ENCODE results near the gene RBM39. TPM values are rescaled to one million over a fixed set of nuclear protein-coding genes. Genes with fewer than 3 reads are reported as not detected.
"Not testable (repeated sequence)": the region's sequence is repeated elsewhere in the genome, so short reads cannot be mapped to it uniquely, and the experiment has no call there.

RBM39 gene
- total RNA-seq, 2 donors from 2014 or later, result 264 to 309 TPM

DNA sequence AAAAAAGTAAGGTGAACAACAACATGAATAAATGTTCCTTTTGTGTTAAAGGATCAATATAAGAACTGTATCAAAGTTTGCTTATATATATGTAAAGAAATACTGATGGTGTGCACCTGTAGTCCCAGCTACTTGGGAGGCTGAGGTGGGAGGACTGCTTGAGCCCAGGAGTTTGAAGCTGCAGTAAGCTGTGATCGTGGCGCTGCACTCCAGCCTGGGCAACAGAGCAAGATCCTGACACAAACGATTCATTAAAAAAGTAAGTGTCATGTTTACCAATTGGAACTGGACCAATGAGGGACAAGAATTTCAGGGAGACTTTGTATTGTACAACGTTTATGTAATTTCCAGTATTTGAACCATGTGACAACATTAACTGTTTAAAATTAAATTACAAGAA is 24.8 kb upstream of the RBM39 start:
- intact Hi-C loops (cut with DNase I), result no loop called here
- Histone ChIP-seq H3K36me3 (replicated peaks in 1 of 2; ENCODE audit: insufficient read depth in 1 of 2, low read depth in 2 of 2) (no peaks in the 10 kb centered on the region), H3K4me1 (peaks cover 19% of the 10 kb centered on the region), H3K27me3 (no peaks in the 10 kb centered on the region), H3K4me3 (no peak overlapping the region), H3K27ac (no peak overlapping the region), H3K9me3 (no peaks in the 10 kb centered on the region)
- TF ChIP-seq POLR2A (IDR thresholded peaks at IDR 0.05), result no peak
- TF ChIP-seq, protein P1, sequence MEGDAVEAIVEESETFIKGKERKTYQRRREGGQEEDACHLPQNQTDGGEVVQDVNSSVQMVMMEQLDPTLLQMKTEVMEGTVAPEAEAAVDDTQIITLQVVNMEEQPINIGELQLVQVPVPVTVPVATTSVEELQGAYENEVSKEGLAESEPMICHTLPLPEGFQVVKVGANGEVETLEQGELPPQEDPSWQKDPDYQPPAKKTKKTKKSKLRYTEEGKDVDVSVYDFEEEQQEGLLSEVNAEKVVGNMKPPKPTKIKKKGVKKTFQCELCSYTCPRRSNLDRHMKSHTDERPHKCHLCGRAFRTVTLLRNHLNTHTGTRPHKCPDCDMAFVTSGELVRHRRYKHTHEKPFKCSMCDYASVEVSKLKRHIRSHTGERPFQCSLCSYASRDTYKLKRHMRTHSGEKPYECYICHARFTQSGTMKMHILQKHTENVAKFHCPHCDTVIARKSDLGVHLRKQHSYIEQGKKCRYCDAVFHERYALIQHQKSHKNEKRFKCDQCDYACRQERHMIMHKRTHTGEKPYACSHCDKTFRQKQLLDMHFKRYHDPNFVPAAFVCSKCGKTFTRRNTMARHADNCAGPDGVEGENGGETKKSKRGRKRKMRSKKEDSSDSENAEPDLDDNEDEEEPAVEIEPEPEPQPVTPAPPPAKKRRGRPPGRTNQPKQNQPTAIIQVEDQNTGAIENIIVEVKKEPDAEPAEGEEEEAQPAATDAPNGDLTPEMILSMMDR (IDR thresholded peaks at IDR 0.05), result no peak
- 47 to 59% methylated on average over 4 of the region's 4 CpGs for WGBS, 2 donors
- DNase-seq (no peak), ATAC-seq (no peak)

GRCh38 chr20:35764936-35765335 is 22.9 kb upstream of the RBM39 start:
- H3K4me1 ChIP-seq, result peaks cover 11% of the 10 kb centered on the region
- WGBS, 2 donors, result 81 to 94% methylated on average over 2 of the region's 2 CpGs
- H3K36me3 ChIP-seq (replicated peaks in 1 of 2; ENCODE audit: insufficient read depth in 1 of 2, low read depth in 2 of 2); H3K27ac ChIP-seq; H3K4me3 ChIP-seq; ATAC-seq; H3K27me3 ChIP-seq; intact Hi-C loops (cut with DNase I); DNase-seq; H3K9me3 ChIP-seq: not testable (repeated sequence)

DNA sequence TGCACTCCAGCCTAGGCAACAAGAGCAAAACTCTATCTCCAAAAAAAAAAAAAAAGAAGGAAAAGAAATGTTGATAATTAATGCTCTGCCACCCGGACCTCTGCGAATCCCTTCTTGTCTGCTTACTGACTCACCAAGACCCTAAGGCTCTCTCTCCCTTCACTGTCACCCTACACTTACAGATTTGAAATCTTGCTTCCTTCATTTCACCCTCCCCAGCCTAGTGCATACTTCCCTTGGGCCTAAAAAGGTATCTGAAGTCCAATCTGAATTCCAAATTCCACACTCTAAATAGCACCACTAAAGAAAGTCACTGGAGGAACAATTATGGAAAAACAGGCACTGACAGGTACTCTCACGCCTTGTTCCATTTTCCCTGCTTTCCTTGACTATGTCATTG is 20.4 kb upstream of the RBM39 start:
- 79 to 92% methylated on average over 3 of the region's 3 CpGs for WGBS, 2 donors
- no peak overlapping the region for H3K27ac ChIP-seq
- intact Hi-C loops (cut with DNase I), result no loop called here

GRCh38 chr20:35761548-35761947 is 19.5 kb upstream of the RBM39 start:
- WGBS, 2 donors, result 88 to 91% methylated on average over 11 of the region's 11 CpGs

More for the DNA sequence above, 20.4 kb upstream of the RBM39 start:
- Histone ChIP-seq H3K4me3 (no peak overlapping the region), H3K27me3 (no peaks in the 10 kb centered on the region), H3K9me3 (no peaks in the 10 kb centered on the region), H3K36me3 (replicated peaks in 1 of 2; ENCODE audit: insufficient read depth in 1 of 2, low read depth in 2 of 2) (no peaks in the 10 kb centered on the region), H3K4me1 (no peaks in the 10 kb centered on the region)
- DNase-seq, result no peak
- no peak for ATAC-seq
- no peak for TF ChIP-seq POLR2A (IDR thresholded peaks at IDR 0.05)

DNA sequence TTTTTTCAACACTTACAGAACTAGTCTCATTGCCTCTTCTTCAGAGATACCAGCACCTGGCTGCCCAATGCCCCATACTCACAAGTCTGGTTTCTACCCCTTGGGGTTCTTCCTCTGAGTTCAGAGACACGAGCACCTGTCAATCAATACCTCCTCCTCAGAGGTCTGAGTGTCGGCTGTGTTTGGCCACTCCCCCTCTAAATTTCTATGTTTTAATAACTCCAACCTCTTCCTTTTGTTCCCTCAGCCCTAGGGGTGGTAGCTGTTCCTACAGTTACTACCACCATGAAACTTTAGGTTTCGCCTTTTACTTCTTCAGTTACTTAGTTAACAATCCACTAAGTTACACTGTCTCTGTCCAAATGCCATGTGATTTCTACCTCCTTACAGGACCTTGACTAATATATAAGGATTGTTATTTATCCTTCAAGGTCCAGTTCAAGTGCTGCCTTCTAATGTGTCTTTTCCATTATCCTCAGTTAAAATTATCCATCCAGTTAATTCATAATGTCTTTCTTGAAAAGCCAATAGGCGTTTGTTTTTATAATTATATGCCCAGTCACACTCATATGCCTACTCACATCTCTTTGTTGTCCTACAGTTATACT is 15.1 kb upstream of the RBM39 start:
- Histone ChIP-seq H3K4me1 (no peaks in the 10 kb centered on the region), H3K27ac (no peak overlapping the region), H3K27me3 (no peaks in the 10 kb centered on the region), H3K9me3 (no peaks in the 10 kb centered on the region), H3K36me3 (replicated peaks in 1 of 2; ENCODE audit: insufficient read depth in 1 of 2, low read depth in 2 of 2) (no peaks in the 10 kb centered on the region), H3K4me3 (no peak overlapping the region)
- no peak for TF ChIP-seq POLR2A (IDR thresholded peaks at IDR 0.05)
- TF ChIP-seq, protein P1 (IDR thresholded peaks at IDR 0.05), result no peak
- ATAC-seq (no peak), DNase-seq (no peak)
- 73 to 77% methylated on average over 4 of the region's 4 CpGs for WGBS, 2 donors
- intact Hi-C loops (cut with DNase I), result no loop called here

More at GRCh38 chr20:35761548-35761947, 19.5 kb upstream of the RBM39 start:
- DNase-seq; H3K27ac ChIP-seq; H3K4me3 ChIP-seq; H3K27me3 ChIP-seq; H3K36me3 ChIP-seq (replicated peaks in 1 of 2; ENCODE audit: insufficient read depth in 1 of 2, low read depth in 2 of 2); ATAC-seq; H3K9me3 ChIP-seq; H3K4me1 ChIP-seq; intact Hi-C loops (cut with DNase I): not testable (repeated sequence)

DNA sequence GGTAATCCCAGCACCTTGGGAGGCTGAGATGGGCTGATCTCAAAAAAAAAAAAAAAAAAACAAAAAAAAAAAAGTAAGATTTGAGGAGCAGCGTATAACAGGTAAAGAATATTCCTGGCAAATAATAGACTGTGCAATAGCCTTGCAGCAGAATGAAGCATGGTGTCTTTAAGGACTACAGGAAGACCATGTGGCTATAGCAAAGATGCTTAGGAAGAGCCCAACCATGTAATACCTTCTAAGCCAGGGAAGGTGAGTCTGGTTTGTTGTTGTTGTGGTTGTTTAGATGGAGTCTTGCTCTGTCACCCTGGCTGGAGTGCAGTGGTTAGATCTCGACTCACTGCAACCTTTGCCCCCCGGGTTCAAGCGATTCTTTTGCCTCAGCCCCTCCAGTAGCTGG is 14.3 kb upstream of the RBM39 start:
- DNase-seq, result no peak
- ATAC-seq, result no peak
- 86 to 94% methylated on average over 4 of the region's 4 CpGs for WGBS, 2 donors
- no peaks in the 10 kb centered on the region for H3K4me1 ChIP-seq
- no peak overlapping the region for H3K27ac ChIP-seq
- intact Hi-C loops (cut with DNase I), result no loop called here
- no peak overlapping the region for H3K4me3 ChIP-seq
- TF ChIP-seq, protein P1 (IDR thresholded peaks at IDR 0.05), result no peak
- no peak for TF ChIP-seq POLR2A (IDR thresholded peaks at IDR 0.05)
- H3K9me3 ChIP-seq, result no peaks in the 10 kb centered on the region
- no peaks in the 10 kb centered on the region for H3K36me3 ChIP-seq (replicated peaks in 1 of 2; ENCODE audit: insufficient read depth in 1 of 2, low read depth in 2 of 2)
- H3K27me3 ChIP-seq, result no peaks in the 10 kb centered on the region
